NK-92 (cell line): ENCODE measurements around the gene ESRRA.

Experiments
- DNase-seq: peaks from one replicate; lab custom pipeline; 2025; ENCODE audit not compliant: unreplicated experiment; lab: John Stamatoyannopoulos, UW

Gene ESRRA

DNA sequence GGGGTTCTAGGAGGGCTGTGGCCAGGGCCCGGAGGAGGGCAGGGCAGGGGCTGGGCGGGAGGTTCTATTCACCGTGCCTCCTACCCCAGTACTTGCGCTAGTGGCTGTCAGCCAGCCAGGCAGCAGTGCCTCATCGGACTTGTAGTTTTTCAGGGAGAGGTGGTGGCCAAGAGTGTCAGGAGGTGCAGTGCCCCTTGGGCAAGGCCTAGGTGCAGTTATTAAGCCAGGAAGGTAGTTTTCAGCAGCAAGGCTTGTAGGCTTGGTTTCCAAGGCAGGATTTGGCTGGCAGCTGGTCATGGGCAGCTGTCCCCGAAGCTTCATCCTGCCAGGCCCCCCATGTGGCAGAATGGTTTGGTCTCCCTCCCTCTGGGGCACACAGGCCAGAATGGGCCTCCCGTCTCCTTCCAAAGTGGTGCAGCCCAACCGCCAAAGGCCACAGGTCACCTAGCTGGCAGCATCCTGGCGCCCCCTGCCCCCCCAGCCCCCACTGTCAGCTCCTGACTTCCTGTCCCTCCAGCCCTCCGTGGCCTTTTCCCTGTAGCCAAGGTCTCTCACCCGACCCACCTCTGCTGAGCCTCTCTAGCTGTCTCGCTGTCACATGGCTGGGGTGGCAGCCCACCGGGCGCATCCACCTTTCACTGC is 43.2 kb downstream of the ESRRA start:
- no peak for DNase-seq

DNA sequence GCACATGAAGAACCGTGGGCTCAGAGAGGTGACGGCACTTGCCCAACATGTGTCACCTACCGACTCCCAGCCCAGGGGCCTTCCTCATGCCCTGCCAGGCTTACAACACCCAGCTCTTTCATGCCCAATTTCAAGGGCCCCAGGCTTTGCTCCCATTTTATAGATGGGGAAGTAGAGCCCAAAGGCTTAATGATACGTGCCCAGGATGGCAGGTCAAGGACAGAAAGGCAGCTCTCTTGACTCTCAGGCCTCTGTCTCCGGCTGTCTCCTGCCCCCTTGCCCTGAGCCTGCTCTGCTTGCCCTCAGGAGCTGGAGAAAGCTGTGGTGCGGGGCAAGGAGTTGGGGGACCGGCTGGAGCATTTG is 43.7 kb downstream of the ESRRA start:
- DNase-seq: no peak

DNA sequence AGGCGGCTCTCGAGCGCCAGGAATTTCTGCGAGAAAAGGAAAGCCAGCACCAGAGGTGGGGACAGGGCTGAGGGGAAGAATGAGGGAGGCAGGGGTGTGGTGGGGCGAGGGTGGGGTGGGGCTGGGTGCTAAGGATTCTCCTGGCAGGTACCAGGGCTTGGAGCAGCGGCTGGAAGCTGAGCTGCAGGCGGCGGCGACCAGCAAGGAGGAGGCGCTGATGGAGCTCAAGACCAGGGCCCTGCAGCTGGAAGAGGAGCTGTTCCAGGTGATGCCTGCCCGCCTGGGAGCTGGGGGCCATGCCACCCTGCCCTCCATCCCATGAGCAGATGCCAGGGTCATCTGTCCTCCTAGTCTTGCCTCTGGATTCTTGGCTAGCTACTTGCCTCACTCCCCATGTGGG is 44.1 kb downstream of the ESRRA start:
- no peak for DNase-seq

- DNase-seq: no peak
Observed at GRCh38 chr11:64351136-64351631, 45.9 kb downstream of the ESRRA start.

DNA sequence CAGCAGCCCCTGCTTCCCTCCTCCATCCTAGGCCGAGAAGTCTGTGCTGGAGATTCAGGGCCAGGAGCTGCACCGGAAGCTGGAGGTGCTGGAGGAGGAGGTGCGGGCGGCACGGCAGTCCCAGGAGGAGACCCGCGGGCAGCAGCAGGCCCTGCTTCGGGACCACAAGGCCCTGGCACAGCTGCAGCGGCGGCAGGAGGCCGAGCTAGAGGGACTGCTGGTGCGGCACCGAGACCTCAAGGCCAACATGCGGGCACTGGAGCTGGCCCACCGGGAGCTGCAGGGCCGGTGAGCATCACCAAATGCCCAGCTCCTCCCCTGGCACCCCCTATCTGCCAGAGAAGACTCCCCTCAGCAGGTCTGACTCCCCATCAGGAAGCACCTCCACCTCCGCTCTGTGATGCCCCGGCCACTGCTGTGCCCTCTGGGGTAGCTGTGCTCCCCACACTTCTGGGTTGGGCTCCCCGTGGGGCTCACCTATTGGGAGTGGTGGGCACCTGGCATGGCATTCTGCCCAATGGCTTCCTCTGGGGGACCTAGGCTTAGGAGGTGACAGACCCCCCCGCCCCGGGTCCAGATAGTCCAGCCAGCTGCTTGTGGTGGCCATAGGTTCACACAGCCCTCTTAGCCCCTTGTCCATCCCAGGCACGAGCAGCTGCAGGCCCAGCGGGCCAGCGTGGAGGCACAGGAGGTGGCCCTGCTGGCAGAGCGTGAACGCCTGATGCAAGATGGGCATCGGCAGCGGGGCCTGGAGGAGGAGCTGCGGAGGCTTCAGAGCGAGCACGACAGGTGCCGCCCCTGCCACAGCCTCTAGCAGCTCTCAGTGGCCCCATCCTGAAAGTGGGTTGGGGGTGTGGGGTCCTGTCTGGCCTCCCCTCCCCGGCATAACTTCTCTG is 47.0 kb downstream of the ESRRA start:
- DNase-seq: no peak

DNA sequence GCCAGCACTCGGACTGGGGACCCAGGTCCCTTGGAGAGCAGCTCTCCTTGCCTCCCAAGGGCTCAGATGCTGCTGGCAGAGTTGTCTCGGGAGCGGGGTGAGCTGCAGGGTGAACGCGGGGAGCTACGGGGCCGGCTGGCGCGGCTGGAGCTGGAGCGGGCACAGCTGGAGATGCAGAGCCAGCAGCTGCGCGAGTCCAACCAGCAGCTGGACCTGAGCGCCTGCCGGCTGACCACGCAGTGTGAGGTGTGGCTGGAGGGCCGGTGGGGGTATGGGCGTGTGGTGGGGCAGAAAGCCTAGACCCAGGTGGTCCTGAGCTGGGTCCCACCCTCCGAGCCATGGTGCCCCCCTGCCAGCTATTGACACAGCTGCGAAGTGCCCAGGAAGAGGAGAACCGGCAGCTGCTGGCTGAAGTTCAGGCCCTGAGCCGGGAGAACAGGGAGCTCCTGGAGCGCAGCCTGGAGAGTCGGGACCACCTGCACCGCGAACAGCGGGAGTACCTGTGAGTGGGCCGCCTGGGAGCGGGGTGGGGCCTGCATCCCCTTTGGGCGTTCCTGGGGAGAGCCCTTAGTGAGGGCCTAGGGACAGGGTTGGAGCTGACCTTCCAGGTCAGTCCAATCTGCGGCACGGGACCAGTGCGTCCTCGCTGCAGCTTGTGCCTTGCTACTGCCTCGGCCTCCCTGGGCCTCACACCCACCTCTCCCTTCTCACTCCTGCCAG is 47.8 kb downstream of the ESRRA start:
- DNase-seq: no peak

- DNase-seq: no peak
Observed at GRCh38 chr11:64353715-64354506, 48.6 kb downstream of the ESRRA start.

DNA sequence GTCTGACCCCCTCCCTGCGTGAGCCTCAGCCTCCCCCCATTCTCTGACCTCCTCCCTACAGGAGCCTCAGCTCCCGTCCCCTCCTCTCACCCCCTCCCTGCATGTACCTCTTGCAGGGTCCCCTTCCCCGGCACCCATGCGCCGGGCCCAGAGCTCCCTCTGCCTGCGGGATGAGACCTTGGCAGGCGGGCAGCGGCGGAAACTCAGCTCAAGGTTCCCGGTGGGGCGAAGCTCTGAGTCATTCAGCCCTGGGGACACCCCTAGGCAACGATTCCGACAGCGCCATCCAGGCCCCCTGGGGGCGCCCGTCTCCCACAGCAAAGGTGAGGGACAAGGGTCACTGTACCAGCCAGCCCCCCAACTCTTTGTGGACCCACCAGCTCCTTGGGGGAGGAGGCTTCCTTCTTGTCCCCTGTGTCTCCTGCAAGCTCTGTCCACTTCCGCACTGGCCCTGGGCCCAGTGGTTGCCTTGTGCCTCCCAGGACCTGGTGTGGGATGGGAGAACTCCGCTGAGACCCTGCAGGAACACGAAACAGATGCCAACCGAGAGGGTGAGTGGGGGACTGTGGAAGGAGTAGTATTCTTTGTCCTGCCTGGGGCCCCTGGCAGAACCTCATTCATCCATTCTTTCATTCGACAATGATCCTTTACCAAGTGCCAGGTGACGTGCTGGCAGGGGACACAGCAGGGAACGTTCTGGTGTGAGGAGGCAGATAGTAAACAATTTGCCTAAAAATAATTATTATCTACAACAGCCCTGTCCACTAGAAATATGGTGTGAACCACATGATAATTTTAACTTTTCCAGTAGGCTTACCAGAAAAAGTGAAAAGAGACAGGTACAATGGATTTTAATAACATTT is 50.0 kb downstream of the ESRRA start:
- no peak for DNase-seq

- DNase-seq: no peak
Observed at GRCh38 chr11:64356498-64357411, 51.4 kb downstream of the ESRRA start.

DNA sequence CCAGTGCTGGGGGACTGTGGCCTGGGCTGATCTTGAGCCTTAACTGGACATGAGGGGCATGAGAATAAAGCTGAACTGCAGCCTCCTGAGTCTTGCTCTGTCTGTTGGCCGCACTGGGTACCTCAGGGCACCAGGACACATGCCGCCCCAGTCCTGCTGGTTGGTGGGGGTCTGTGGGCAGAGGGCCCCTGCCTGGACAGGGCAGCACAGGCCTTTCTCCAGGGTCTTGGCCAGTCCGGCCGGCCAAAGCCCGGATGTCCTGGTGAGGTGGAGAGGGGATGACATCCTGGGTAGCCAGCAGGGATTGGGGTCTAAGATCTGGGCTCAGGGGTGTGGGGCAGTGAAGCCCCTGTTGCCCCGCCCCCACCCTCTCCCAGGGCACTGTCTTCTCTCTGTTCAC is 52.1 kb downstream of the ESRRA start:
- DNase-seq: no peak

GRCh38 chr11:64357904-64358535 is 52.7 kb downstream of the ESRRA start:
- no peak for DNase-seq

DNA sequence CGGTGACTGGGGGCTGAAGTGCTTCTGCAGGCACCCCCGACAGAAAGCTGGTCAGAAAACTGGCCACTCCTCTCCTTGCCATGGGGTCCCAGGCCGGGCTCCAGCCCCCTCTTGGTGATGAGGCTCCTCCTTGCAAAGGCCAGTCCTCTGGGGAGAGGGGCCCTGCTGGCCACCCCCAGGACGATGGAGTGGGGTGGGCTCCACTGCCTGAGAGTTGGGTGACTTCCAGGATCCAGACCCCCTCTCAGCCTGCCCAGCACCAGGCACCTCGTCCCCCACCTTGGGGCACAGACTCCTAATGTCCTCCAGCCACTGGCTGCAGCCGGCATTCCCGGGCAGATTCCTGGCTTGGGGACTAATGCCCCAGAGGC is 53.2 kb downstream of the ESRRA start:
- no peak for DNase-seq

- DNase-seq: no peak
Observed at GRCh38 chr11:64358907-64359711, 53.8 kb downstream of the ESRRA start, which contains the start of gene RPS6KA4. TSS of gene RPS6KA4 (plus strand) at chr11:64359162. CDS start at chr11:64359236, 74 bp downstream.

DNA sequence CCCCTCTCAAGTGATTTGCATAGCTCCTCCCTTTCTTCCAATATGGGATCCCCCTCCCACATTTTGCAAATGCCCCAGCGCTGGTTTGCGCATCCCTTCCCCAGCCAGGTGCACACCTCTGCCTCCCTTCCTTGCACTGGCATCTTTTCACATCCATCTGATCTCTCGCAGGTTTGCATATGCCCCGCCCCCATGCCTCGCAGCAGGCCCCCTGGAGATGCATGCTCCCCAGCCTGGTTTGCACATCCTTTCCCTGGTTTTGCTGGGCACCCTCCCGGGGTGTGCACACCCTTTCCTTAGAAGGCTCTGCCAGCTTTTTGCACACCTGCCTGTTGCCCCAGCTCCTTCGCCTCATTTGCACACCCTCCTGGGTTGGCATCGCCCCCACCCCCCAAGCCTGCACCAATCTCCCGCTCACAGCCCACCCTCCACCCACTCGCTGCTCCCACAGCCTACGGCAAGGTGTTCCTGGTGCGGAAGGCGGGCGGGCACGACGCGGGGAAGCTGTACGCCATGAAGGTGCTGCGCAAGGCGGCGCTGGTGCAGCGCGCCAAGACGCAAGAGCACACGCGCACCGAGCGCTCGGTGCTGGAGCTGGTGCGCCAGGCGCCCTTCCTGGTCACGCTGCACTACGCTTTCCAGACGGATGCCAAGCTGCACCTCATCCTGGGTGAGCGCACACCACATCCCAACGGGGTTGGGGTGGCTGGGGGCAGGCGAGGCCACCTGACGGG is 54.6 kb downstream of the ESRRA start:
- DNase-seq: no peak

DNA sequence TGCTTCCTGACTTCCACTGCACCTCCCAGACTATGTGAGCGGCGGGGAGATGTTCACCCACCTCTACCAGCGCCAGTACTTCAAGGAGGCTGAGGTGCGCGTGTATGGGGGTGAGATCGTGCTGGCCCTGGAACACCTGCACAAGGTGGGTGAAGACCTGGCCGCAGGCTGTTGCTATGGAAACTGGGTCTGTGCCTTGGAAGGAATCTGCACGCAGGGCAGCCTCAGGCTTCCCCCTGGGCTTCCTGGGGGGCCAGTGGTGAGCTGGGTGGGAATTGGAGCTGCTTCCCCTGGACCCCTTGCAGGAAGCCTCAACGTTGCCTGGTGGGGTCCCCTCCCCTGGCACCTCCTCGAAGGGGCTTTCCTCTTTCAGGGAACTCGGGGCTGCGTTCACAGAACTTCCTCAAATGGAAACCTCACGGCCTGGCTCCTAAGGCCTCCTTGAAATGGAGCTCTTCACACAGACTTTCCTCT is 55.2 kb downstream of the ESRRA start:
- DNase-seq: no peak

DNA sequence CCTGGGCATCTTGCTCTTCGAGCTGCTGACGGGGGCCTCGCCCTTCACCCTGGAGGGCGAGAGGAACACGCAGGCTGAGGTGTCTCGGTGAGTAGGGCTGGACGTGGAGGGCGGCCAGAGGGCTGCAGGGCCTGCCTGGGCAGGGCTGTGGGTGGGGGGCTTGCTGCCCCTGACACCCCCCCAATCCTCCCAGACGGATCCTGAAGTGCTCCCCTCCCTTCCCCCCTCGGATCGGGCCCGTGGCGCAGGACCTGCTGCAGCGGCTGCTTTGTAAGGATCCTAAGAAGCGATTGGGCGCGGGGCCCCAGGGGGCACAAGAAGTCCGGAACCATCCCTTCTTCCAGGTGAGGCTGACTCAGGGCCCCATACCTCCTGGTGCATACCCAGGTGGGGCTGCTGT is 56.3 kb downstream of the ESRRA start:
- no peak for DNase-seq

DNA sequence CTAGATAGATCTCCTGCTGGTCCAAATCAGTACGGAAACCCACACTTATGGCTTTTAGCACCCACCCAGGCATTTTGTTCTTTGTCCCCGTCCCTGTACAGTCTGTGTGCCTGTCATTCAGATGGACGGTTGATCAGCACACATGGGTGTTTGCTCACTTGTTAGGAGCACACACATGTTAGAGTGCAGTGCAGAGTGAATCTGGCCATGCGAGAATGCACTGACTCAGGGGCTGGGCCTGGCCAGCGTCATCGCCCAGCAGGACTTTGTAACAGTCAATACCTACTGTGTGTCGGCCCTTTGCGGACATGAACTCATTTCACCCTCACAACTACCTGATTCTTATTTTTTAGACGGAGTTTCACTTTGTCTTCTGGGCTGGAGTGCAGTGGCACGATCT is 57.0 kb downstream of the ESRRA start:
- no peak for DNase-seq
